Stimulated activated naive CD8-positive, alpha-beta T cell treated with anti-CD3 and anti-CD28 coated beads, Interleukin-15, Interleukin-2, amounts not matched to agents 100 U/mL and 50 U/mL, for 24 hours (primary cell): Measurements from ENCODE around the gene OSBPL2.

ENCODE experiments used
- ATAC-seq: fragments of 150-1000 bp; cut with Tn5 transposase; one replicate; pipeline ENCODE4 v1.10.0; 2021
- DNase-seq: peaks from one replicate; pipeline ENCODE4 v3.0.0; 2021

OSBPL2 gene

DNA sequence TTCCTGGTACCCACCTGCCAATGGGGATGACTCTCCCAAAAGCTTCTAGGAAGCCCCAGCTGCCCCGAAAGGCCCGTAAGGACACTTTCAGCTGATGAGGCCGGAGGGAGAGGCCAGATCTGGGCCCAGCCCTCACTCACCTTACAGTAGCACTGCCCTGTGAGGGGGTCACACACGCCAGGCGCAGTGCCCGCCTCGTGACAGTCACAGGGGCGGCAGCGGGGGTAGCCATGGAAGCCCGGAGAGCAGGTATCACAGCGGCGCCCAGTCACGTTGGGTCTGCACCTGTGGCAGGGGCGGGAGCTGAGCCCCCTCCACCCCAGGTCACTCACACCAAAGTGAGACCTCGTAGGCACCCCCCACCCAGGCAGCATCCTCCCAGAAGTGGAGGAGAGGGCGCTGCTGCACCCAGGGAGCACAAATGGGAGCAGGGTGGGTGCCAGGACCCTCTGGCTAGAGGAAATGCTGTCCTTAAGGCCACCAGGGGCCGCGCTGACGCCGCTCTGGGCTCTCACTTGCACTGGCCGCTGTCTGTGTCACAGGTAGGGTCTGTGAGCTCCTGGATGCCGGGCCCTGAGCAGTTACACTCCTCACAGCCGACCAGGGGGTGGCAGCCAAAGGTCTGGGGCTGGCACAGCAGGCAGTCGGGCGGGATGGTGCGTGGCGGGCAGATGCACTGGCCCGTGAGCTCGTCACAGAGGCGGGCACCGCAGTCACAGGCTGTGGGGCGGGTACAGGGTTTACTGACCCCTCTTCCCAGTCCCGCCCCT lies 89.6 kb downstream of the OSBPL2 start:
- DNase-seq (no peak), ATAC-seq (no peak)

DNA sequence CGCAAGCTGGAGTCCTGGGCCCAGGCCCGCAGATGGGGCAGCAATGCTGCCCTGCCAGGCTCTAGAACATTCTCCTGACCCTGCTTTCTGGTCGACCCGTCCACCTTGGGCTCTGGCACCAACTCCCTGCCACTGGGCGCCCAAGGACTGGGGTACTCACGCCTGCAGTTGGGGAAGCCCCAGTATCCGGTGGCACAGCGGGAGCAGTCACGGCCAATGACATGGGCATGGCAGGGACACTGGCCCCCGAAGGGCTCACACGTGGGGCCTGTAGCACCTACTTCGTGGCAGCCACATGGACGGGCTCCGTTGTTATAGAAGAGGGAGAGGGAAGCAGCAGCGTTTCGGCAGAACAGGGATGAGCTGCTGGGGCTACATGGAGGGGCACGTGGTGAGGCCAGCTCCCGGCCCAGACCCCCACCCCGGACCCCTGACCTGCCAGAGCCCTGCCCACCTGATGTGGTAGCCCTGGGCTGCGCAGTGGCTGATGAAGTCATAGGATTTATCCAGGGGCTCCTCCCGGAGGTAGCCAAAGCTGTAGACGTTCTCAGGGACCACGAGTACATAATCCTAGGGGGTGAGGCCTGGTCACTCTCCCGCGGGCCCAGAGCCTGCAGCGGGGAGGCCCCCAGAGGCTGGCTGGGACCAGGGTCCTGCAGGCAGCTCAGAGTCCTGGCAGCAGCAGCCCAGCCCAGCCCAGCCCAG lies 90.5 kb downstream of the OSBPL2 start:
- DNase-seq (no peak), ATAC-seq (no peak)

DNA sequence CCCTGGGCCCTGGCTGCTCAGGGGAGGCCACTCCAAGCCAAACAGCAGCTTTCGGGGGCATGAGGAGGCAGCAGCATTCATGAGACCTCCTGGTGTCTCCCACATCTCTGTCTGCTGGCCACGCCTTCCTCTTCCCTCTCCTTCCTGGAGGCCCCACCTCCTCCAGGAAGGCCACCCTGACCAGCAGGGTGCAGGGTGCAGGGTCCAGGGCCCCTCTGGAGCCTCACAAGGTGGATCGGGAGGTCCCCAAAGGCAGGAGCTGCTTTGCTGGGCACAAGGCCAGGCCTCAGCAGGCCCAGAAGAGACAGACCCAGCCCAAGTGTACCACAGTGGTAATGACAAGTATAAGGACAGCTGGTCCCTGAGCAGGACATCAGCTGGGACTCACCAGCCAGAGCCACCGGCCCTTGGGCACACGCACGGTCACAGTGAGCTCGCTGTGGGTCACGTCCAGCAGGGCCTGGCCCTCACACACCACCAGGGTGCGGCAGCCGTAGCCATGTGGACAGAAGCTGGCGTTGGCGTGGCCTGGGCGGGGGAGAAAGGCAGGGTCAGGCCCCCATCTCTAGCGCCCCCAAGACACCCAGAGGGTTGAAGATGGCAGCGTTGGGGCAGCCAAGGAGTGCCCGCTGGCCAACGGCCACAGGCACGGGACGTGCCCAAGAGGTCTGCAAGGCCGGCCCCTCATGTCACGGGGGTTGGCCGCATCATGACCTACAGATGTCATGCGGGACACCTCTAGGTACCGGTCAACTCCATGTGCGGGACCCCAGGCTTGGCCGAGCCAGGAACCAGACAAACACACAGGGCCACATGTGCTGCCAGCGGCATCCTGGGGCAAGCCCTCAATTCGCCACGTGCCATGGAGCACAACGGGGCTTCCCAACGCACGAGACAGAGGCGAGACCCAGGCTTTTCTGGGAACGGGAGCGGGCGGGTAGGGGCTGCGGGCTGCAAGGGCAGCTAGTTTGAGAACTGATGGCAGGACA lies 91.4 kb downstream of the OSBPL2 start:
- ATAC-seq (no peak), DNase-seq (no peak)

DNA sequence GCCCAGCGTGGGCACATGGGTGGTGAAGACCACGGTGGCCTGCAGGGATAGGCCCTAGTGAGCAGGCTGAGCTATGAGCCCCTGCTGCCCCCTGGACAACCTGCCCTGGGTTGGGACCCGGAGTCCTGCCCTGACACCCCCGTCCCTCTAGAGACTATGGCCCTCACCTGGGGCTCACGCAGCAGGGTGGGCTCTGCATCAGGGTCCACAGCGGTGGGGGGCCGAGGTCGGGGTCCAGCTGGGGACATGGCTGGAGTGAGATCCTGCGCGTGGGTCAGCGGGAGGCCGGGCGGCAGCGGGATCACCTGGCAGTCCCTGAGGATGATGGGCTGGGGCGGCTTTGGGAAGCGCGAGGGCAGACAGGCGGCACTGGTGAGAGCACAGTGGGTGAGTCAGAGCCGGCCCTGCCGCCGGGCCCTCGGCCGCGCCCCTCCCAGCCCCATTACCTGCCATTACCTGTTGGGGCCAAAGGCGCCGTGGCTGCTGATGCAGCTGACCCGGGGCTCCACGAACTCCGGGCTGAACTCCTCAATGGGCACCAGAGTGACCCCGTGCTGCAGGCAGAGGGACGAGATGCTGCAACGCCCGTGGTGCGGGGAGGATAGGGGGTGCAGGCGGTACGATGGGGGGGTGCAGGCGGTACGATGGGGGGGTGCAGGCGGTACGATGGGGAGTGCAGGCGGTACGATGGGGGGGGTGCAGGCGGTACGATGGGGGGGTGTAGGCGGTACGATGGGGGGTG lies 92.4 kb downstream of the OSBPL2 start:
- DNase-seq (no peak), ATAC-seq (no peak)

DNA sequence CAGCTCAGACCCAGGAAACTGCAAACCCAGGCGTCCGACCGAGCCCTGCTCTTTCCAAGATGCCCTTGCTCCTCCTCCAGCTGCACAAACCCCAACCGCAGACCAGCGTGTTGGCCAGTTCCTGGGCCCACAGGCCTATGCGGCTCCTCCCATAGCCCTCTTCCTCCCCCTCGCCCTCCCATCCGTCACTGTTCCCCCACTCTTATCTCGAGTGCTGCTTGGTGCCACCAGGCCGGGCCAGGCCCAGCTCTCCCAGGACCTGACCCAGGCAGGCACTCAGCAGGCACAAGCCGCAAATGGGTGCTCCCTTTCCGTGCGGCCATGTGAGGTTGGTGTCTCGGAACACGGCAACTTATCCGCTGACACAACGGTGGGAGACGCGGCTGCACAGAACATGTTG lies 93.0 kb downstream of the OSBPL2 start:
- DNase-seq (no peak), ATAC-seq (no peak)

DNA sequence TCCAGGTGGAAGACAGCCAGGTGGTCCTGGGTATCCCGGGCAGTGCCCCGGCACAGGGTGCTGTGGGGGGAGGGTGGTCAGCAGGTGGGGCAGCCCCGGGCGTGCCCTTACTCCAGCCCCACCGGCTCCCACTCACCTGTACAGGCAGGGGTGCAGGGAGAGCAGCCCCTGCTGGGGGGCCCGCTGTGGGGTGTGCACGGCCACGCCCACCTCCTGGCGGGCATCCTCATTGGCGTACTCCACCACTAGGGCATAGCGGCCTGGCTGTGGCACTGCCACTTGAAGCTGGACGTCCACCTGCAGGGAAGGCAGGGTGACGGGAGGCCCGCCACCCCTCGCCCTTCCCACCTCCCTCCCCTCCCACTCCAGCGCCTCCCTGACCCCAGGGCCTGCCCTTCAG lies 94.1 kb downstream of the OSBPL2 start:
- DNase-seq (no peak), ATAC-seq (no peak)

DNA sequence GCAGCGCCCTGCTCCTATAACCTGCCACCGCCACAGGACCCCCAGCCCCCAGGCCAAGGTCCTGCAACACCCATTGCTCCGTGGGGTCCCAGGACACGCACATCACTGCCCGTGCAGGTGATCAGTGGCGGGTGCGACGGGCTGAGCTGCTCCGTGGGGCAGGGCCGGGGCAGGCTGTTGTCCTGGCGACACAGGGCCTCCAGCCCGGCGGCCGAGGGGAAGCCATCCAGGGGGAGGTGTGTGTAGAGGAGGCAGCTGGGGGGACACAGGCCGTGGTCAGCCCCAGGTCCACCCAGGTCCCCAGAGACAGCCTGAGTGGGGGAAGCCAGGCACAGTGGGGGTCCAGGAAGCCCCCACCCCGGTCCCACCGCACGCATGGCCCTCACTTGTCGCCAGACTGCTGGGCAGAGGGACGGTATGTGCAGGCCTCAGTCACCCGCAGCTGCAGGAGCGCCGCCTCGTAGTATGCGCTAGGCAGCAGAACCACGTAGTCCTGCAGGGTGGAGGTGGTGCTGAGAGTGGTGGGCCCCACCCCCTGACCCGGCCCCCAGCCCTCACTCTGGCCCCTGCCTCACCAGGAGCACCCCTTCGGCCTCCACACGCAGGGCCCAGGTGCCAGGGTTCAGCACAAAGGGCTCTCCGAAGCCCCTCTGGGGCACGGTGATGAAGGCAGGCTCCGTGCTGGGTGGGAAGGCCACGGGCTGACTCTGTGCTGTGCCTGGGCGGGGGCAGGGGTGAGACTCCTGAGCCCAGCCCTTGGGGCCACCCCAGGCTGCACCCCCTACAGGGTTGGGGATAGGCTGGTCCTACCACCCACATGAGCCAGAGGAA lies 94.9 kb downstream of the OSBPL2 start:
- no peak for ATAC-seq
- no peak for DNase-seq

DNA sequence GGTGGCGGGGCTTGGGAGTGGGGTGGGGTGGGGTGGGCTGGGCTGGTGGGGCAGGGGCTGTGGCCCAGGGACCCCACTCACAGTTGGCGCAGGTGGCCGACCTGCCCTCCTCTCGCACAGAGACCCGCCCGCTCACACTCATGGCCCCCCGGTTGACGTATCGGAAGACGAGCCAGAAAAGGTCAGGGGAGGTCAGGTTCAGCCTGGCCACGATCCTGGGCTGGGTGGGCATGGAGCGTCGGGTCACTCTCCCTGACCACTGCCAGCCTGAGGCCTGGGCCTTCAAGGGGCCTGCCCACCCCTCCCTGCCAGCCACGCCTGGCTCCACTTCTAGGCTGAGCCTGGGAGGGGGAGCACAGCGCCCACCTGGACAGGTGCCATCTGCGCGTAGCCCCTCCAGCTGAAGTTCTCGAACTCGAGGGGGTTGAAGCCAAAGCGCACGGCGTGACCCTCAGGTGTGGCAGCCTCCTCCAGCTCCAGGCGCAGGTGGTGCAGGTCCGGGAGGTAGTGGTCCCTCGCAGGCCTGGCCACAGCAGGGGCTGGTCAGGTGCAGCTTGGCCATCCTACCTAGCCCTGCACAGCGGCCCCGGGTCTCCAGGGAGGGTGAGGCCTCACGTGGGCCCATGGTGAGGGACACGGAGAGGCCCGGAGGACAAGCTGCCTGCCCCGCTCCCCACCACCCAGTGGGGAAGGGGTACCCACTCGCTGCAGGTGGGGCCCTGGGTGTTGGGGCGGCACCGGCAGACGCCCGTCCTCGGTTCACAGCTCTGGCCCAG lies 95.7 kb downstream of the OSBPL2 start:
- ATAC-seq, result no peak
- DNase-seq, result no peak

DNA sequence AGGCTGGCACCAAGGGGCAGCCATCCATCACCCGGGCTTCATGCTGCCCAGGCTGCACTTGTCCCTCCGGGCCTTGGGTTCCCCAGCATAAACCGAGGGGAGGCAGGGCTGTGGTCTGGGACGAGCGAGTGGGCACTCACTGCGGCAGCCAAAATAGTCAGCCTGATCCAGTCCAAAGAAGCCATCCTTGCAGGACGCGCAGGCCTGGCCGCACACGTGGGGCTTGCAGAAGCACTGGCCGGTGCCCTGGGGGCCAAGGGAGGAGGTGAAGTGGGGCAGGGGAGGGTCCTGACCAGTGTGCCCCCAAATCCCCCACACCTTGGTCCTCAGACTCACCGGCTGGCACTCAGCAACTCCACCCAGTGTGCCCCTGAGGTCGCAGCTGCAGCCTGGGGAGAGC lies 96.6 kb downstream of the OSBPL2 start:
- ATAC-seq, result no peak
- DNase-seq, result no peak

DNA sequence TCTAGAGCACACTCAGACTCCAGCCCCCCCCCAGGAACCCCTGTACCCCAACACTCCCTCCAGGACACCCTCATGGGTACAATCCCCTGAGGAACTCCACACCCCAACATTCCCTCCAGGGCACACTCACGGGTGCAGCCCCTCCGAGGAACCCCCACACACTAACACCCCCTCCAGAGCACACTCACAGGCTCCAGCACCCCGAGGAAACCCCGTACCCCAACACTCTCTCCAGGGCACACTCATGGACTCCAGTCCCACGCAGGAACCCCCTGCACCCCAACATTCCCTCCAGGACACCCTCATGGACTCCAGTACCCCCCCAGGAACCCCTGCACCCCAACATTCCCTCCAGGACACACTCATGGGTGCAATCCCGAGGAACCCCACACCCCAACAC lies 97.2 kb downstream of the OSBPL2 start:
- no peak for DNase-seq
- ATAC-seq, result no peak

DNA sequence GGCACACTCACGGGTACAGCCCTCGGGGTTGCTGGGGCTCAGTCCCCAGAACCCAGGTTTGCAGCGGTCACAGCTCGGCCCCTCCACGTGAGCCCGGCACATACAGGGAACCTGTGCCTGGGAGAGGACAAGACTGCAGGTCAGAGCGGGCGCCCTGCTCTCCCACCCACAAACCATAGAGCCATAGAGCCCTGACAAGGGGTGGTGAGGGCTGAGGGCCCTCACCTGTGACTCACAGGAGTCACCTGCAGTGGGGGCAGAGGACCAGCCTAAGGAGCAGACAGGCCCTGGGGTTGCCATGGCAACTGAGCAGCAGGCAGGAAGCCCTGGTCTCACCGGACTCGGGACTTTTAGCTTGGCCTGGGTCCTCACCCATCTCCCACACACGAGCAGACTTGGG lies 98.0 kb downstream of the OSBPL2 start:
- ATAC-seq (no peak), DNase-seq (no peak)

DNA sequence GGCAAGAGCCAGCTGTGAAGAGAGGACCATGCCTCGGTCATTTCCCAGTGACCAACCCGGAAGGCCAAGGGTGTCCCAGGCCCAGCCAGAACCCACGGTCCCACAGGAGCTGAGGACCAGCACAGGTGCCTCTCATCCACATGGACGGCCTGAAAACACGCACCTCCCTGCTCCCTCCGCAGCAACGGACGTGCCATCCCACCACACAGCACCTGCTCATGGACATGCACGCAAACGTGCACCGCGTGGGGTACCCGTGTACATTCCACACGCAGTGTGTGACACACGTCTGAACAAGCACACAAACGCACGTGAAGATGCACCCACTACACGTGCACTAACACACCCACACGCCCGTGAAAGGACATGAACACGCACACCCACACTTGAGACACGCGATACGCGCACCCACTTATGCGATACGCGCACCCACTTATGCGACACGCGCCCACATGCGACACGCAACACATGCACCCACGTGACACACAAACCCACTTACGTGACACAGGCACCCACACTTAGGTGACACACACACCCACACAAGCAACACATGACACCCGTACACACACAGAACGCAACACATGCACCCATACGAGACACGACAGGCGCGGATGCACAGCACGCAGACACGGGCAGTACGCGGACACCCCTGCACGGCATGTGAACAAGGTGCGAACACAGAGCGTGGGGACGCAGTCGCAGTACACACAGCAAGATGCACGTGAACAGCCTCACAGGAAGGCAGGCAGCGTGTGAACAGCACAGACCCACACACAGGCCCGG lies 98.6 kb downstream of the OSBPL2 start:
- DNase-seq (no peak), ATAC-seq (no peak)

DNA sequence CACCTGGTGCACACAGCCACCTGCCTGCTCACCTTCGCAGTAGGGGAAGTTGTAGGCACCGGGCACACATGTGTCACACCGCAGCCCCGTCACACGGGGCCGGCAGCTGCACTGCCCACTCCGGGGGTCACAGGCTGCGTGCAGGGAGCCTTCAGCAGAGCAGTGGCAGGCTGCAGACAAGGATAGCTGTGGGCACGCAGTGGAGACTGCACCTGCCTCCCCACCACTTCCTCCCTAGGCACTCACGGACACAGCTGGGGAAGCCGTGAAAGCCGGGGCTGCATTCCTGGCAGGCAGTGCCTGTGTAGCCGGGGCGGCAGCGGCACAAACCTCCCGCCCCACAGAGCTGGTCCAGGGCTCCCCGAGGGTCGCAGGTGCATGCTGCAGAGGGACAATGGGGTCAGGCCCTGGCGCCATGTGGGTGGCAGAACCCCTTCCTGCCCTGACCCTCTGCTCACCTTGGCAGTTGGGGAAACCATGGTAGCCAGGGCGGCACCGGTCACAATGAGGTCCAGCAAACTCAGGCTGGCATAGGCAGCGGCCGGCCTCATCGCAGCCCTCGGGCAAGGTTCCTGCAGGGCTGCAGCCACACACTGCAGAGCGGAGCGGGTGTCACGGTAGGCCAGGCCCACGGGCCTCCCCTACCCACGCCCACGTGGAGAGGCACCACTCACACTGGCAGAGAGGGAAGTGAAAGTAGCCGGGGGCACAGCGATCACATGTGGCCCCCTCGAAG lies 99.4 kb downstream of the OSBPL2 start:
- ATAC-seq, result no peak
- no peak for DNase-seq

DNA sequence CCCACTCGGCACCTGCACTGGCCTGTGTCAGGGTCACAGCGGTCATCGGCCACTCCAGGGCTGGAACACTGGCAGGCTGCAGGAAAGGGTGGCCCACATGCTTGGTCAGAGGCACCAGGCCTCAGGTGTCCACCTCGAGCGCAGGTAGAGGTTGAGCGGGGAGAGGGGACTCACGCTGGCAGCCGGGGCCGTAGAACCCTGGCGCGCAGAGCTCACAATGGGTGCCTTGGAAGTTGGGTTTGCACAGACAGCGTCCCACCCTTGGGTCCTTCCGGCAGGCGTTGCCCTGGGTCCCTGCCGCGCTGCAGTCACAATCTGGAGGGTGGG lies 99.9 kb downstream of the OSBPL2 start:
- no peak for ATAC-seq
- DNase-seq, result no peak

DNA sequence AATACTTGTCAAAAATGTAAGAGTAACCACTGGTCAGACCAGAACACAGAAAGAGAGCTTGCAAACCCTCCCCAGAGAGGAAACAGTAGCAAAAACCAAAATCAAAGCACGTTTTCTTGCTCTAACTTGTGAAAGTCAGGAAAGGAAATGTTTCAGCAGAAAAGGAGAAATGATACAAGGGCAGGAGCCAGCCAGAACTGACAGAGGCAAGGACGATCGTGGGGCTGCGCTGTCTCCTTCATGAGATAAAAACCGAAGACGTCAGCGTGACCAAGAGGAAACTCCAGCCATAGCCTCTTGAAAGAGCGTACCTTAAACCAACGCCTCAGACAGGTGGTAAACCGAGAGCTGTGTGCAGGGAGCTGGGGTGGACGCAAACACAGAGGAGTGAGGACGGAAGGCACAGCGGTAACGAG lies 101.3 kb downstream of the OSBPL2 start:
- no peak for ATAC-seq
- no peak for DNase-seq

DNA sequence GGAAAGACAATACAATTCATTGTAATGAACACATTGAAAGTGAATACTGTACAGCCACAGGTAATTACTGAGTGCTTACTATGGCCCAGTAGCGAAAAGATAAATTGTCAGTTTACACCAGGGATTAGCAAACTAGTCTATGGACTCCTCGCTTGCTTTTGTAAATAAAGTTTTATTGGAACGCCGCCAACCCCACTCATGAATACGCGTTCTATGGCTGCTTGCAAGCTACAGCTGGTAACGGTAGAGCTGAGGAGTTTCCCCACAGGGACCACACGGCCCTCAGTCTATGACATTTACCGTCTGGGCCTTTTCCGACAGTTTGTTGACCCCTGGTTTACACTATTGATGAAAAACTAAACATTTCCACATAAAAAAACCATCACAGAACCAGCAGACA lies 104.6 kb downstream of the OSBPL2 start:
- no peak for DNase-seq
- no peak for ATAC-seq

DNA sequence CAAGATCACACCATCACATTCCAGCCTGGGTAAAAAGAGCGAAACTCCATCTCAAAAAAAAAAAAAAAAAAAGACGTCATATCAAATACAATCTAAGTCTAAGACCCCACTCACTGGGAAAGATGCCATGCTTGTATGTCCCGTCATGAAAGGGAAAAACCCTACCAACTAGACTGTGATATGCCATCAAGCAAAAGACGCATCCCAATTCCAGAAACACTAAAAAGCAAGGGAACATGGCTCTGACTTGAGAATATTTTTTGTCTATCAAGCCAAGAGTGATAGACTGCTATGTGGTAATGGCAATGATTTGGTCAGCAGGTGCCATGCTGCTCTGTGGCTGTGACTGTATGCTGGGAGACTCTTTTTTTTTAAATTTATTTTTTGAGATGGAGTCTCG lies 105.8 kb downstream of the OSBPL2 start:
- ATAC-seq (no peak), DNase-seq (no peak)

DNA sequence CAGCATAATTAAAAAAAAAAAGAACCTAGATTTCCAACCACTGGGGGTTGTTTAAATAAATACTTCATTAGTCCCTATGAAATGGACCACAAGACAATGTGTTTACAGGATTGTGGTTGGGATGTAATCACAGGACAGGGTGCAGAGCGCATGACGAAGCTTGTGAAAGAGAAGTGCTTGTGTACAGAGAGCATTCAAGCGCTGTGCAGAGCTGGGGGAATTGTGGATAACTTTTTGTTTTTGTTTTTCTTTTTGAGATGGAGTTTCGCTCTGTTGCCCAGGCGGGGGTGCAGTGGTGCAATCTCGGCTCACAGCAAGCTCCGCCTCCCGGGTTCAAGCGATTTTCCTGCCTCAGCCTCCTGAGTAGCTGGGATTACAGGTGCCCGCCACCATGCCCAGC lies 106.5 kb downstream of the OSBPL2 start:
- ATAC-seq (no peak), DNase-seq (no peak)
